Nephron progenitor cell (in vitro differentiated cells): Measurements from ENCODE around the gene LLPH.

Experiments
- DNase-seq: peaks from one replicate; pipeline ENCODE4 v3.0.0; 2021
- H3K27ac Mint-ChIP-seq: 2 replicates; pipeline ENCODE4 v1.8.0; 2021; ENCODE audit warnings: mild to moderate bottlenecking, moderate library complexity, mixed read lengths
- H3K27me3 Mint-ChIP-seq: 2 replicates; pipeline ENCODE4 v1.8.0; 2021; ENCODE audit warnings: mild to moderate bottlenecking, low read depth, mixed read lengths; ENCODE audit not compliant: poor library complexity
- H3K36me3 Mint-ChIP-seq: 2 replicates; pipeline ENCODE4 v1.8.0; 2021; ENCODE audit warnings: low read depth, mixed read lengths
- H3K4me1 Mint-ChIP-seq: 2 replicates; pipeline ENCODE4 v1.8.0; 2021; ENCODE audit warnings: mixed read lengths
- H3K4me3 Mint-ChIP-seq: 2 replicates; pipeline ENCODE4 v1.8.0; 2021; ENCODE audit warnings: mild to moderate bottlenecking, moderate library complexity, mixed read lengths
- H3K9me3 Mint-ChIP-seq: 2 replicates; pipeline ENCODE4 v1.8.0; 2021; ENCODE audit warnings: mild to moderate bottlenecking, moderate library complexity, mixed read lengths
- CTCF ChIP-seq: fragments of 200-600 bp; sonication (generic); IDR thresholded peaks from 2 replicates; pipeline ENCODE4 v1.5.0; 2021; ENCODE audit warnings: antibody characterized with exemption

Gene LLPH

GRCh38 chr12:66103016-66103913 lies 27.3 kb downstream of the LLPH start:
- Mint-ChIP-seq H3K36me3 (peaks cover 13% of the 10 kb centered on the region), H3K27me3 (peaks cover 10% of the 10 kb centered on the region), H3K27ac (no peak overlapping the region), H3K4me1 (peaks cover 14% of the 10 kb centered on the region), H3K4me3 (no peak overlapping the region), H3K9me3 (peaks cover 36% of the 10 kb centered on the region)
- no peak for TF ChIP-seq CTCF
- DNase-seq: no peak

GRCh38 chr12:66092559-66093269 lies 37.8 kb downstream of the LLPH start:
- no peaks in the 10 kb centered on the region for H3K27me3 Mint-ChIP-seq
- no peak overlapping the region for H3K4me3 Mint-ChIP-seq
- no peaks in the 10 kb centered on the region for H3K36me3 Mint-ChIP-seq
- DNase-seq: no peak
- peaks cover 22% of the 10 kb centered on the region for H3K4me1 Mint-ChIP-seq
- peak overlapping the region; percentile 72 for H3K27ac Mint-ChIP-seq
- peaks cover 19% of the 10 kb centered on the region for H3K9me3 Mint-ChIP-seq
- no peak for TF ChIP-seq CTCF

GRCh38 chr12:66090157-66090556 lies 40.4 kb downstream of the LLPH start:
- Mint-ChIP-seq H3K4me1 (peaks cover 44% of the 10 kb centered on the region), H3K4me3 (no peak overlapping the region), H3K36me3 (no peaks in the 10 kb centered on the region), H3K27me3 (no peaks in the 10 kb centered on the region), H3K9me3 (peaks cover 7% of the 10 kb centered on the region), H3K27ac (no peak overlapping the region)
- TF ChIP-seq CTCF: no peak
- no peak for DNase-seq

GRCh38 chr12:66087365-66087943 lies 43.1 kb downstream of the LLPH start:
- no peaks in the 10 kb centered on the region for H3K27me3 Mint-ChIP-seq
- peaks cover 11% of the 10 kb centered on the region for H3K36me3 Mint-ChIP-seq
- H3K4me3 Mint-ChIP-seq: no peak overlapping the region
- peaks cover 32% of the 10 kb centered on the region for H3K4me1 Mint-ChIP-seq
- peaks cover 24% of the 10 kb centered on the region for H3K9me3 Mint-ChIP-seq
- peak; percentile 81 for TF ChIP-seq CTCF
- DNase-seq: peak; percentile 66
- no peak overlapping the region for H3K27ac Mint-ChIP-seq

GRCh38 chr12:66085998-66086397 lies 44.6 kb downstream of the LLPH start:
- Mint-ChIP-seq H3K27me3 (no peaks in the 10 kb centered on the region), H3K4me1 (peaks cover 34% of the 10 kb centered on the region), H3K27ac (peak overlapping the region; percentile 66), H3K4me3 (no peak overlapping the region), H3K9me3 (peaks cover 28% of the 10 kb centered on the region), H3K36me3 (peaks cover 11% of the 10 kb centered on the region)
- no peak for TF ChIP-seq CTCF
- DNase-seq: no peak
